OCI-LY1 (cell line): ENCODE measurements around the gene SEC14L1.

ENCODE experiments used
- EZH2 ChIP-seq: fragments of 200-600 bp; sonication (generic), shearing (Covaris generic); IDR thresholded peaks from 2 replicates; pipeline ENCODE4 v1.8.0; 2017; ENCODE audit warnings: borderline replicate concordance, mixed run types, mild to moderate bottlenecking, antibody characterized with exemption, low read length, moderate library complexity, mixed read lengths
- TF ChIP-seq, protein P1 (sequence below): fragments of 200-600 bp; sonication (generic), shearing (Covaris generic); IDR thresholded peaks from 2 replicates; pipeline ENCODE4 v1.5.1; 2017; ENCODE audit warnings: mild to moderate bottlenecking, antibody characterized with exemption, low read length, moderate library complexity, mixed read lengths

GRCh38 chr17:77217123-77217522, 76.4 kb downstream of the SEC14L1 start:
- TF ChIP-seq, protein P1, sequence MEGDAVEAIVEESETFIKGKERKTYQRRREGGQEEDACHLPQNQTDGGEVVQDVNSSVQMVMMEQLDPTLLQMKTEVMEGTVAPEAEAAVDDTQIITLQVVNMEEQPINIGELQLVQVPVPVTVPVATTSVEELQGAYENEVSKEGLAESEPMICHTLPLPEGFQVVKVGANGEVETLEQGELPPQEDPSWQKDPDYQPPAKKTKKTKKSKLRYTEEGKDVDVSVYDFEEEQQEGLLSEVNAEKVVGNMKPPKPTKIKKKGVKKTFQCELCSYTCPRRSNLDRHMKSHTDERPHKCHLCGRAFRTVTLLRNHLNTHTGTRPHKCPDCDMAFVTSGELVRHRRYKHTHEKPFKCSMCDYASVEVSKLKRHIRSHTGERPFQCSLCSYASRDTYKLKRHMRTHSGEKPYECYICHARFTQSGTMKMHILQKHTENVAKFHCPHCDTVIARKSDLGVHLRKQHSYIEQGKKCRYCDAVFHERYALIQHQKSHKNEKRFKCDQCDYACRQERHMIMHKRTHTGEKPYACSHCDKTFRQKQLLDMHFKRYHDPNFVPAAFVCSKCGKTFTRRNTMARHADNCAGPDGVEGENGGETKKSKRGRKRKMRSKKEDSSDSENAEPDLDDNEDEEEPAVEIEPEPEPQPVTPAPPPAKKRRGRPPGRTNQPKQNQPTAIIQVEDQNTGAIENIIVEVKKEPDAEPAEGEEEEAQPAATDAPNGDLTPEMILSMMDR: no peak
- TF ChIP-seq EZH2: no peak
